SK-N-SH (cell line): ENCODE measurements around the gene SBK1. TPM values are rescaled to one million over a fixed set of nuclear protein-coding genes. Genes with fewer than 3 reads are reported as not detected.
"Not testable (repeated sequence)": the region's sequence is repeated elsewhere in the genome, so short reads cannot be mapped to it uniquely, and the experiment has no call there.

Experiments
- CTCF ChIA-PET: fragments of 300-600, 350-600 bp; formaldehyde crosslinking; extraction: SDS; loops from one replicate; lab custom pipeline; 2021; lab: Yijun Ruan, JAX
- POLR2A ChIA-PET: fragments of 350-600 bp; sonication (Branson Sonifier 250); formaldehyde crosslinking; extraction: SDS; loops from one replicate; lab custom pipeline; 2020; ENCODE audit warnings: antibody characterized with exemption, inconsistent platforms; lab: Yijun Ruan, JAX
- DNase-seq: peaks from one replicate; pipeline ENCODE4 v3.0.0; 2012
- H2AFZ ChIP-seq: fragments of 200-600 bp; sonication (generic); 2 replicates; pipeline ENCODE4 v1.8.1; 2016; ENCODE audit warnings: antibody characterized with exemption, mild to moderate bottlenecking, low read depth
- H3F3A ChIP-seq: fragments of 200-600 bp; sonication (generic); replicated peaks from 2 replicates; pipeline ENCODE3; 2016; ENCODE audit warnings: antibody characterized with exemption, mild to moderate bottlenecking; ENCODE audit not compliant: insufficient read depth
- H3K27ac ChIP-seq, 2 experiments: fragments of 200-500 bp in 1 of 2; fragments of 200-600 bp in 1 of 2; sonication (Bioruptor generic) in 1 of 2; sonication (generic), shearing (Covaris generic) in 1 of 2; 2 replicates each; pipeline versions ENCODE4 v1.5.1 to v1.6.1; 2014 to 2016; ENCODE audit warnings: low read depth in 2 of 2, inconsistent platforms in 1 of 2, low read length in 1 of 2, mild to moderate bottlenecking in 1 of 2, mixed read lengths in 1 of 2
- H3K27me3 ChIP-seq: fragments of 200-600 bp; sonication (generic), shearing (Covaris generic); 2 replicates; pipeline ENCODE4 v1.6.1; 2016; ENCODE audit warnings: mixed run types; ENCODE audit not compliant: insufficient read depth
- H3K36me3 ChIP-seq, 2 experiments: fragments of 200-500 bp in 1 of 2; fragments of 200-600 bp in 1 of 2; sonication (Bioruptor generic) in 1 of 2; sonication (generic) in 1 of 2; replicated peaks in 1 of 2; 2 replicates each; pipeline versions ENCODE3 to v1.5.1; 2014 to 2016; ENCODE audit warnings: low read length in 1 of 2, mild to moderate bottlenecking in 1 of 2; ENCODE audit not compliant: insufficient read depth in 2 of 2, control insufficient read depth in 1 of 2
- H3K4me1 ChIP-seq, 2 experiments: fragments of 200-500 bp in 1 of 2; fragments of 200-600 bp in 1 of 2; sonication (Bioruptor generic) in 1 of 2; sonication (generic), shearing (Covaris generic) in 1 of 2; 2 replicates each; pipeline versions ENCODE4 v1.5.1 to v1.6.1; 2014 to 2016; ENCODE audit warnings: low read depth in 1 of 2, low read length in 1 of 2, mixed run types in 1 of 2; ENCODE audit not compliant: insufficient read depth in 2 of 2, control insufficient read depth in 1 of 2
- H3K4me2 ChIP-seq: fragments of 200-600 bp; sonication (generic), shearing (Covaris generic); 2 replicates; pipeline ENCODE4 v1.6.1; 2017; ENCODE audit warnings: mixed run types
- H3K4me3 ChIP-seq, 2 experiments: fragments of 200-500 bp in 1 of 2; fragments of 200-600 bp in 1 of 2; sonication (Bioruptor generic) in 1 of 2; sonication (generic), shearing (Covaris generic) in 1 of 2; 2 replicates each; pipeline versions ENCODE4 v1.5.1 to v1.8.1; 2014 to 2016; ENCODE audit warnings: low read depth in 2 of 2, inconsistent platforms in 1 of 2, low read length in 1 of 2, mild to moderate bottlenecking in 1 of 2, mixed read lengths in 1 of 2, moderate library complexity in 1 of 2
- H3K79me2 ChIP-seq: fragments of 200-600 bp; sonication (generic); 2 replicates; pipeline ENCODE4 v1.8.1; 2017; ENCODE audit warnings: mild to moderate bottlenecking; ENCODE audit not compliant: insufficient read depth
- H3K9ac ChIP-seq: fragments of 200-600 bp; sonication (generic); 2 replicates; pipeline ENCODE4 v1.6.1; 2017; ENCODE audit warnings: mixed run types
- H3K9me2 ChIP-seq: fragments of 200-600 bp; sonication (generic); 2 replicates; pipeline ENCODE4 v1.6.1; 2017; ENCODE audit warnings: mixed run types
- H3K9me3 ChIP-seq: fragments of 200-600 bp; sonication (generic); 2 replicates; pipeline ENCODE4 v1.6.1; 2017; ENCODE audit warnings: mixed run types, mild to moderate bottlenecking, moderate library complexity
- H4K20me1 ChIP-seq: fragments of 200-600 bp; sonication (generic); 2 replicates; pipeline ENCODE4 v1.6.1; 2017; ENCODE audit warnings: mild to moderate bottlenecking, mixed run types; ENCODE audit not compliant: insufficient read depth
- WGBS: methylation state at CpG from one replicate; pipeline ENCODE4 v1.1.6; 2017; ENCODE audit warnings: low lambda C conversion rate; 5-methylcytosine and 5-hydroxymethylcytosine counted together
- polyA plus RNA-seq, 3 experiments: library from polyadenylated mRNA; depleted of rRNA; stranded (reverse); fragments of >200 nt; gene quantifications; 2 replicates each; pipeline ENCODE4 v1.2.3, GENCODE V29; 2012

The SBK1 gene
- polyA plus RNA-seq, 1 of the 3 experiments (the other 2 are of a cell fraction): 0.36 TPM

DNA sequence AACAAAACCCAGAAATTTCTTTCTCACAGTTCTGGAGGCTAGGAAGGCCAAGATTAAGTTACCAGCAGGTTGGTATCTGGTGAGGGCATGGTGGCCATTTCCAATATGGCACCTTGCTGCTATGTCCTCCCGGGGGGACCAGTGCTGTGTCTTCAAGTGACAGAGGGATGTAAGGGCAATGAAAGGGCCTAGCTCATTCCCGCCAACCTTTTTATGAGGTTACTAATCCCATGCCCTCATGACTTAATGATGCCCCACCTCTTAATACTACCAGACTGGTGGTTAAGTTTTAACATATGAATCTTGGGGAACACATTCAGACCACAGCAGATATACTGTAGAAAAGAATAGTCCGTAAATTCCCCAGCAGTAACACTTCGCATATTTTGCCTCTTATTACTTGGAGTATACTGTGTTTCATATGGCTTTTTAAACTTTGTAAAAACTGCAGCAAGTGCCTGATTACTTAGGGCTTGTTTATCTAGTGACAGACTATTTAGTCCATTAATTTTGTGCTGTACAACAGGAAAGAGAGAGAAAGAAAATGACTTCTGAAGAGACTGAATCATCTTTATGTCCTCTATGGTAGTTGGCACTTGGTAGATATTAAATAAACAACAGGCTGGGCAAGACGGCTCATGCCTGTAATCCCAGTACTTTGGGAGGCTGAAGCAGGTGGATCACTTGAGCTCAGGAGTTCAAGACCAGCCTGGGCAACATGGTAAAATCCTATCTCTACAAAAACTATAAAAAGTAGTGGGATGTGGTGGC, 44.8 kb downstream of the SBK1 start:
- H3K4me1 ChIP-seq, H3K36me3 ChIP-seq, CTCF ChIA-PET, H3K4me3 ChIP-seq, H3K27ac ChIP-seq, POLR2A ChIA-PET, H3K9me3 ChIP-seq, H2AFZ ChIP-seq, H3K79me2 ChIP-seq, H3K9ac ChIP-seq, DNase-seq, H3K4me2 ChIP-seq, H3K9me2 ChIP-seq, H4K20me1 ChIP-seq, H3F3A ChIP-seq, H3K27me3 ChIP-seq: not testable (repeated sequence)
- WGBS: 80% methylated on average over 4 of the region's 5 CpGs

- H3K4me1 ChIP-seq, H3K9me3 ChIP-seq, H3K9me2 ChIP-seq, H2AFZ ChIP-seq, H3K27me3 ChIP-seq, H3K4me2 ChIP-seq, H3K27ac ChIP-seq, H3K36me3 ChIP-seq, POLR2A ChIA-PET, CTCF ChIA-PET, H3K79me2 ChIP-seq, H3K4me3 ChIP-seq, H3K9ac ChIP-seq, H3F3A ChIP-seq, DNase-seq, H4K20me1 ChIP-seq: not testable (repeated sequence)
- 92% methylated on average over 6 of the region's 6 CpGs for WGBS
Measured at GRCh38 chr16:28338230-28338629, 45.9 kb downstream of the SBK1 start.

DNA sequence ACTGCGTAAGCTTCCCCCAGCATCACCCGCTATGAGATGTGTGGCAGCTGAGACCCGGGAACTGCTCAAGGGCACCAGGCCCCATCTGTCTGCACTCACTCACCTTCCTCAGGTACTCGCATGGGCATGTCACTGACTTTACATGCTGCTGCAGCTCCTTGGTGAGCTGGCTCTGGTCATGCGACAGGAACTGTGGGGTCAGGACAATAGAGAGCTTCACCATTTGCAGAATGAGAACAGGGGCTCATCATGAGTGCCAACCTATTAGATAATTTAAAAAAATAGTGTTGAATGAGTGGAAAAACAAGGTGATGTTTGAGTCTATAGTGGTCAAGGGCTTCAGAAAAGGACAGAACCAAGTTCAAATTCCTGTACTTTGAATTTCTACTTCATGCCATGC, 70.3 kb downstream of the SBK1 start:
- H3K4me1 ChIP-seq, POLR2A ChIA-PET, H3K36me3 ChIP-seq, H3K4me3 ChIP-seq, CTCF ChIA-PET, H3K4me2 ChIP-seq, H3K27ac ChIP-seq, H3K79me2 ChIP-seq, H2AFZ ChIP-seq, H3K9me2 ChIP-seq, H3K9ac ChIP-seq, DNase-seq, H3K27me3 ChIP-seq, H3F3A ChIP-seq, H4K20me1 ChIP-seq, H3K9me3 ChIP-seq: not testable (repeated sequence)
- 100% methylated on average over 2 of the region's 5 CpGs for WGBS

DNA sequence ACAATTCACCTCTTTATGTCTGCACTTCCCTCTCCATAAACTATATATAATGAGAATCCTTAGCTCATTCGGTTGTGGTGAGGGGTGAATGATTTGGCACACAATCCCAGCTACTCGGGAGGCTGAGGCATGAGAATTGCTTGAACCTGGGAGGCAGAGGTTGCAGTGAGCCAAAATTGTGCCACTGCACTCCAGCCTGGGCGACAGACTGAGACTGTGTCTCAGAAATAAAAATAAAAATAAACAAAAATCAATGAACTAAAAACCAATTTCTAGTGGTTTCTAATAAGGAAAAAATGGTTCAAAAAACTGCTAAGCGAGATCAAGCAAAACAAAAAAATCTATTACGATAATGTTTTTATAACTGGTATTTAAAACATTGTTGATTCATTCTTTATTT, 71.1 kb downstream of the SBK1 start, which contains the start of gene NPIPB6:
NPIPB6 (minus strand) TSS at position 101 of the 400 bp plus-strand sequence. CDS start 686 bp downstream, outside the sequence.
- H3K27ac ChIP-seq, DNase-seq, H2AFZ ChIP-seq, H3K4me1 ChIP-seq, H3K36me3 ChIP-seq, H3K4me3 ChIP-seq, H3K9ac ChIP-seq, H3K9me3 ChIP-seq, H3K27me3 ChIP-seq, H3F3A ChIP-seq, POLR2A ChIA-PET, H4K20me1 ChIP-seq, CTCF ChIA-PET, H3K79me2 ChIP-seq, H3K4me2 ChIP-seq, H3K9me2 ChIP-seq: not testable (repeated sequence)
- WGBS: no CpG with 5 or more reads among the region's 5 CpGs

DNA sequence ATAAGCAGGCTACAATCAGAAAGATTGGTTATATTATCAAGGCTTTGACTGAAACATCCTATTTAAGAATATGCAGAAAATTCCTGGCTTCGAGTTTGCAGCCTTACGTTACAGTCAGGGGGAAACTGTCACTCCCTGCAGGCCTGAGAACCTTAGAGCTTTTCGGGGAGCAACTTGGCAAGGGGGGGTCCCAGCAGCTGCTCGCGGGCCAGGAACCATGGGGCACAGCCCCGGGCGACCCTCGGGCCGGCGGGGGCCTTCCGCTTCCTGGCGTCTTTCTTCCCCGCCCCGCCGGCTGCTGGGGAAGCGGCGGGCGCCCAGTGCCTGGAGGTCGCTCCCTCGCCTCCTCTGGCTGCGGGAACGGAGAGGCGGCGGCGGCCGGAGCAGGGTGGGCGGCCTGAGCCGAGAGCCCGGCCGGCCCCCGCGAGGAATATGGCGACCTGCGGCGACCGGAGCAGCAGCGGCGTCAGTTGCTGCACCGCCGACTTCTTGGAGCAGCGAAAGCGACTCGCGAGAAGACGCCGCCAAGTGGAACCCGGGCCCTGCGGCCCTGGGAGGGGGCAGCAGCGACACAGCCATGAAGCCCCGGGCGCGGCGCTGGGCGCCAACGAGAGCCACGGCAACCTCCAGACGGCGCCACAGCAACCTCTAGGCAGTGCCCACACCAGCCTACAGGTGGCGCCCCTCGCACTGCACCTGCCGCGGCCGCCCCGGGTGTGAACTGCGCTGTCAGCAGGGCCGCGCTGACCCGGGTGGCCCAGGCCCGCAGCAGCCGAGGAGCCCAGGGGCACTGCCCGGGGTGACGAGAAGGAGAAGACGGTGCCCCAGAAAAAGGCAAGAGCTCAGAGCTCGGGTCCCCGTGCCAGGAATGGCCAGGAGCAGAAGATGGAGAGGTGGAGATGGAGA, 72.2 kb downstream of the SBK1 start:
- H3F3A ChIP-seq, H3K27ac ChIP-seq, CTCF ChIA-PET, H3K9me2 ChIP-seq, H2AFZ ChIP-seq, H3K79me2 ChIP-seq, H4K20me1 ChIP-seq, H3K36me3 ChIP-seq, H3K4me3 ChIP-seq, H3K9me3 ChIP-seq, POLR2A ChIA-PET, DNase-seq, H3K9ac ChIP-seq, H3K27me3 ChIP-seq, H3K4me2 ChIP-seq, H3K4me1 ChIP-seq: not testable (repeated sequence)
- no CpG with 5 or more reads among the region's 75 CpGs for WGBS

DNA sequence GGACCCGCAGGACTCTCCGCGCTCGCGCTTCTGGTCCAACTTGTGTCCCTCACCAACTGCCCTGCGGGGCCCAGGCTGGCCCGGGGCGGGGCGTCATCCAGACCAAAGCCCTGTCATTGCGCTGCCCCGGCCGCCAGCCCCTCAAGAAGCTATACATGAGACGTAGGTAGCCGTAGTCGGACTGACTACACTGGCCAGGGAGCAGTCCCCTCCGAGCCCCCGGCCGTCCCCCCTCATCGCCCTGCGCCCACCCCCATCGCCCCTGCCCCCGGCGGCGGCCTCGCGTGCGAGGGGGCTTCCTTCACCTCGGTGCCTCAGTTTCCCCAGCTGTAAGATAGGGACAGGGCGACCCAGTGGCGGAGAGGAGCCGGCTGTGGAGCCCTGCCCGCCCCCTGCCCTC, 75.6 kb downstream of the SBK1 start:
- CTCF ChIA-PET, H3K9me2 ChIP-seq, H3K9me3 ChIP-seq, H3K9ac ChIP-seq, POLR2A ChIA-PET, H3K27ac ChIP-seq, H3F3A ChIP-seq, H3K4me1 ChIP-seq, H3K79me2 ChIP-seq, H2AFZ ChIP-seq, H4K20me1 ChIP-seq, H3K36me3 ChIP-seq, H3K4me2 ChIP-seq, H3K27me3 ChIP-seq, H3K4me3 ChIP-seq, DNase-seq: not testable (repeated sequence)
- 92% methylated on average over 27 of the region's 32 CpGs for WGBS
